HEK293 (cell line): ENCODE results near the gene ERCC3.

Experiments used
- ZNF558 ChIP-seq: fragments of 450-650 bp; formaldehyde crosslinking; IDR thresholded peaks from 2 replicates; pipeline ENCODE4 v1.5.1; 2016; ENCODE audit warnings: missing biosample characterization, missing genetic modification characterization
- ZNF76 ChIP-seq: fragments of 450-650 bp; formaldehyde crosslinking; IDR thresholded peaks from 2 replicates; pipeline ENCODE4; 2016; ENCODE audit warnings: low read depth, missing biosample characterization, missing genetic modification characterization, borderline replicate concordance

DNA sequence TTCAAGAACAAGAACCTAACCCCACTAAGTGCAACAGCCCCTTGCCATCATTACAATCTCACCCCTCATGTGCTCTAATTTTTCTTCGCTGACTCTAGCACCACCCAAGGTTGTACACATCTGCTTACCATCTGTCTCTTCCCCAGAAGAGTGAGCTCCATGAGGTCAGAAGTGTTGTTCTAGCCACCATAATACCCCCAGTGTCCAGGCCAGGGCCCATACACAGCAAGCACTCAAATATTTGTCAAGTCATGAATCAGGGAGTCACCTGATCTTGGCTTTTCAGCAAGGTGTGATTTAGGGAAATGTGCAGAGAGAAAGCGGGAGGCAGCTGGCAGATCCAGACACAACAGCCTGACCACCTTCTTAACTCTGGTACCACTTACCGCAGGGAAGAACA lies 5.7 kb downstream of the ERCC3 start:
- TF ChIP-seq ZNF558 (tag by site-specific recombination), result no peak
- TF ChIP-seq ZNF76 (tag by site-specific recombination), result no peak
